H9 (cell line): ENCODE measurements around the gene NKPD1. TPM values are rescaled to one million over a fixed set of nuclear protein-coding genes. Genes with fewer than 3 reads are reported as not detected.
A peak's percentile ranks its signal among the peaks of the same experiment; 100 is the strongest.

Source experiments
- DNase-seq: peaks from one replicate; pipeline ENCODE4 v3.0.0-alpha.2; 2017
- H2AFZ ChIP-seq: one replicate; pipeline ENCODE4 v1.6.1; 2013; ENCODE audit warnings: mild to moderate bottlenecking, low read length, control low read depth, moderate library complexity
- H2AK5ac ChIP-seq: 2 replicates; pipeline ENCODE4 v1.6.1; 2013; ENCODE audit warnings: low read length, control low read depth, mixed read lengths; ENCODE audit not compliant: insufficient read length
- H2BK120ac ChIP-seq: one replicate; pipeline ENCODE4 v1.6.1; 2013; ENCODE audit warnings: low read depth, mild to moderate bottlenecking, low read length, control low read depth, inconsistent platforms; ENCODE audit not compliant: poor library complexity, severe bottlenecking
- H2BK12ac ChIP-seq: 2 replicates; pipeline ENCODE4 v1.6.1; 2013; ENCODE audit warnings: low read length, control low read depth, mixed read lengths, low read depth; ENCODE audit not compliant: insufficient read length
- H2BK15ac ChIP-seq: 2 replicates; pipeline ENCODE4 v1.6.1; 2013; ENCODE audit warnings: low read depth, low read length, control low read depth
- H2BK20ac ChIP-seq: one replicate; pipeline ENCODE4 v1.6.1; 2013; ENCODE audit warnings: low read depth, mild to moderate bottlenecking, low read length, control low read depth, inconsistent platforms; ENCODE audit not compliant: poor library complexity, severe bottlenecking
- H2BK5ac ChIP-seq: 2 replicates; pipeline ENCODE4 v1.6.1; 2013; ENCODE audit warnings: low read length, control low read depth, mixed read lengths; ENCODE audit not compliant: insufficient read length
- H3K14ac ChIP-seq: 2 replicates; pipeline ENCODE4 v1.6.1; 2013; ENCODE audit warnings: low read length, control low read depth; ENCODE audit not compliant: insufficient read depth
- H3K18ac ChIP-seq: 2 replicates; pipeline ENCODE4 v1.6.1; 2013; ENCODE audit warnings: low read depth, mild to moderate bottlenecking, mixed read lengths, low read length, control low read depth; ENCODE audit not compliant: insufficient read length
- H3K23ac ChIP-seq: 2 replicates; pipeline ENCODE4 v1.6.1; 2013; ENCODE audit warnings: low read length, control low read depth, mixed read lengths, low read depth; ENCODE audit not compliant: insufficient read length
- H3K23me2 ChIP-seq: 2 replicates; pipeline ENCODE4 v1.6.1; 2013; ENCODE audit warnings: low read depth, mild to moderate bottlenecking, mixed read lengths, low read length, control low read depth; ENCODE audit not compliant: insufficient read length, poor library complexity, severe bottlenecking
- H3K27ac ChIP-seq: 2 replicates; pipeline ENCODE4 v1.5.1; 2013; ENCODE audit warnings: low read length, control low read depth, mixed read lengths, low read depth; ENCODE audit not compliant: insufficient read length
- H3K27me3 ChIP-seq: 2 replicates; pipeline ENCODE4 v1.6.1; 2013; ENCODE audit warnings: low read length, control low read depth, inconsistent platforms; ENCODE audit not compliant: insufficient read depth
- H3K4ac ChIP-seq: 2 replicates; pipeline ENCODE4 v1.6.1; 2013; ENCODE audit warnings: low read depth, mild to moderate bottlenecking, control low read depth, inconsistent platforms, low read length, moderate library complexity
- H3K4me1 ChIP-seq: 2 replicates; pipeline ENCODE4 v1.6.1; 2013; ENCODE audit warnings: low read length, control low read depth, inconsistent platforms; ENCODE audit not compliant: insufficient read depth
- H3K4me2 ChIP-seq: 2 replicates; pipeline ENCODE4 v1.6.1; 2013; ENCODE audit warnings: low read length, control low read depth, mixed read lengths; ENCODE audit not compliant: insufficient read length, insufficient read depth
- H3K56ac ChIP-seq: 2 replicates; pipeline ENCODE4 v1.6.1; 2013; ENCODE audit warnings: low read depth, mild to moderate bottlenecking, mixed read lengths, low read length, control low read depth; ENCODE audit not compliant: insufficient read length
- H3K79me1 ChIP-seq: 2 replicates; pipeline ENCODE4 v1.6.1; 2013; ENCODE audit warnings: low read depth, mild to moderate bottlenecking, moderate library complexity, low read length, control low read depth, inconsistent platforms; ENCODE audit not compliant: insufficient read depth, poor library complexity, severe bottlenecking
- H3K79me2 ChIP-seq: 2 replicates; pipeline ENCODE4 v1.6.1; 2013; ENCODE audit warnings: low read length, control low read depth, inconsistent platforms; ENCODE audit not compliant: insufficient read depth
- H3K9ac ChIP-seq: 2 replicates; pipeline ENCODE4 v1.6.1; 2013; ENCODE audit warnings: low read length, control low read depth, mixed read lengths; ENCODE audit not compliant: insufficient read length; ENCODE audit errors: extremely low read depth
- H3K9me3 ChIP-seq: one replicate; pipeline ENCODE4 v1.6.1; 2013; ENCODE audit warnings: low read depth, low read length, inconsistent platforms; ENCODE audit not compliant: control insufficient read depth
- H3T11ph ChIP-seq: one replicate; pipeline ENCODE4 v1.6.1; 2013; ENCODE audit warnings: mild to moderate bottlenecking, low read length, control low read depth, inconsistent platforms
- H4K20me1 ChIP-seq: one replicate; pipeline ENCODE4 v1.6.1; 2013; ENCODE audit not compliant: control insufficient read depth, insufficient read length, insufficient read depth
- H4K5ac ChIP-seq: 2 replicates; pipeline ENCODE4 v1.6.1; 2013; ENCODE audit warnings: low read depth, mild to moderate bottlenecking, mixed read lengths, low read length, control low read depth; ENCODE audit not compliant: insufficient read length
- H4K8ac ChIP-seq: replicated peaks from 2 replicates; pipeline ENCODE4 v1.6.1; 2013; ENCODE audit warnings: low read length, control low read depth, mixed read lengths, low read depth; ENCODE audit not compliant: insufficient read length
- H4K91ac ChIP-seq: 2 replicates; pipeline ENCODE4 v1.6.1; 2013; ENCODE audit warnings: low read depth, mild to moderate bottlenecking, moderate library complexity, mixed read lengths, low read length, control low read depth; ENCODE audit not compliant: insufficient read length
- H3K27ac Mint-ChIP-seq, 3 experiments: 2 replicates in 2 of 3; 3 replicates in 1 of 3; pipeline ENCODE4 v1.8.0; 2020 to 2021; ENCODE audit warnings: mixed read lengths in 3 of 3, mild to moderate bottlenecking in 1 of 3, moderate library complexity in 1 of 3
- H3K27me3 Mint-ChIP-seq: 2 replicates; pipeline ENCODE4 v1.8.0; 2021; ENCODE audit warnings: low read depth, mild to moderate bottlenecking, moderate library complexity, mixed read lengths
- H3K36me3 Mint-ChIP-seq, 3 experiments: 2 replicates in 2 of 3; 3 replicates in 1 of 3; pipeline ENCODE4 v1.8.0; 2020 to 2021; ENCODE audit warnings: low read depth in 3 of 3, mixed read lengths in 3 of 3; ENCODE audit not compliant: insufficient read depth in 1 of 3
- H3K4me1 Mint-ChIP-seq, 2 experiments: 2 replicates each; pipeline ENCODE4 v1.8.0; 2020; ENCODE audit warnings: mixed read lengths in 2 of 2
- H3K4me3 Mint-ChIP-seq, 2 experiments: 2 replicates in 1 of 2; 3 replicates in 1 of 2; pipeline ENCODE4 v1.8.0; 2020 to 2021; ENCODE audit warnings: mild to moderate bottlenecking in 2 of 2, mixed read lengths in 2 of 2, moderate library complexity in 1 of 2
- H3K9me3 Mint-ChIP-seq, 2 experiments: 2 replicates in 1 of 2; 3 replicates in 1 of 2; pipeline ENCODE4 v1.8.0; 2020; ENCODE audit warnings: mild to moderate bottlenecking in 2 of 2, mixed read lengths in 2 of 2, moderate library complexity in 1 of 2
- WGBS: extraction: QIAGEN DNeasy Blood & Tissue Kit; methylation state at CpG from one replicate; pipeline ENCODE4 v1.1.7; 2013; ENCODE audit warnings: missing lambda C conversion rate, low lambda C conversion rate, mixed read lengths; ENCODE audit not compliant: insufficient read length; ENCODE audit errors: extremely low coverage; 5-methylcytosine and 5-hydroxymethylcytosine counted together
- total RNA-seq: library from RNA; stranded (reverse); gene quantifications from 2 replicates; pipeline ENCODE4 v1.2.1, GENCODE V29; 2021
- TF ChIP-seq, protein P1 (sequence below): fragments of 200-600 bp; sonication (generic); conservative IDR thresholded peaks from 3 replicates; pipeline ENCODE4 v1.8.0; 2021; ENCODE audit warnings: antibody characterized with exemption, mild to moderate bottlenecking

Gene NKPD1
- total RNA-seq, 1 experiment from 2014 or later, result 0.17 TPM

- Mint-ChIP-seq H3K36me3 (no peaks in the 10 kb centered on the region; a peak in 1 of 7 replicates), H3K9me3 (no peaks in the 10 kb centered on the region), H3K4me1 (peaks cover 2 to 18% of the 10 kb centered on the region in 2 experiments), H3K27ac (peak overlapping the region; percentile 30 to 63 (median 57); a peak in 2 of 7 replicates), H3K27me3 (peaks cover 5% of the 10 kb centered on the region), H3K4me3 (peak overlapping the region in 1 of 2 experiments; percentile 43; a peak in 2 of 5 replicates)
- peak; percentile 55 for DNase-seq
- H4K5ac ChIP-seq, result no peak overlapping the region
- H2BK20ac ChIP-seq, result no peak overlapping the region
- no peaks in the 10 kb centered on the region for H3K27me3 ChIP-seq
- H3K4me2 ChIP-seq, result no peak overlapping the region
- no peak overlapping the region for H3K14ac ChIP-seq
- no peak overlapping the region for H2AK5ac ChIP-seq
- H2AFZ ChIP-seq, result no peak overlapping the region
- no CpG with 5 or more reads among the region's 14 CpGs for WGBS
- TF ChIP-seq, protein P1, sequence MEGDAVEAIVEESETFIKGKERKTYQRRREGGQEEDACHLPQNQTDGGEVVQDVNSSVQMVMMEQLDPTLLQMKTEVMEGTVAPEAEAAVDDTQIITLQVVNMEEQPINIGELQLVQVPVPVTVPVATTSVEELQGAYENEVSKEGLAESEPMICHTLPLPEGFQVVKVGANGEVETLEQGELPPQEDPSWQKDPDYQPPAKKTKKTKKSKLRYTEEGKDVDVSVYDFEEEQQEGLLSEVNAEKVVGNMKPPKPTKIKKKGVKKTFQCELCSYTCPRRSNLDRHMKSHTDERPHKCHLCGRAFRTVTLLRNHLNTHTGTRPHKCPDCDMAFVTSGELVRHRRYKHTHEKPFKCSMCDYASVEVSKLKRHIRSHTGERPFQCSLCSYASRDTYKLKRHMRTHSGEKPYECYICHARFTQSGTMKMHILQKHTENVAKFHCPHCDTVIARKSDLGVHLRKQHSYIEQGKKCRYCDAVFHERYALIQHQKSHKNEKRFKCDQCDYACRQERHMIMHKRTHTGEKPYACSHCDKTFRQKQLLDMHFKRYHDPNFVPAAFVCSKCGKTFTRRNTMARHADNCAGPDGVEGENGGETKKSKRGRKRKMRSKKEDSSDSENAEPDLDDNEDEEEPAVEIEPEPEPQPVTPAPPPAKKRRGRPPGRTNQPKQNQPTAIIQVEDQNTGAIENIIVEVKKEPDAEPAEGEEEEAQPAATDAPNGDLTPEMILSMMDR, result no peak
- H3K4me1 ChIP-seq, result no peaks in the 10 kb centered on the region
- H3K23ac ChIP-seq, result no peak overlapping the region
- no peak overlapping the region for H4K8ac ChIP-seq
- H4K20me1 ChIP-seq, result no peaks in the 10 kb centered on the region
- H3K18ac ChIP-seq, result no peak overlapping the region
- H2BK12ac ChIP-seq, result no peak overlapping the region
- no peak overlapping the region for H3T11ph ChIP-seq
- no peaks in the 10 kb centered on the region for H3K9me3 ChIP-seq
- H2BK5ac ChIP-seq, result no peak overlapping the region
- no peak overlapping the region for H3K9ac ChIP-seq
- no peak overlapping the region for H3K27ac ChIP-seq
- no peak overlapping the region for H3K56ac ChIP-seq
- H3K4ac ChIP-seq, result no peak overlapping the region
- H2BK120ac ChIP-seq, result no peak overlapping the region
- no peak overlapping the region for H2BK15ac ChIP-seq
- no peak overlapping the region for H4K91ac ChIP-seq
- no peaks in the 10 kb centered on the region for H3K79me1 ChIP-seq
- no peaks in the 10 kb centered on the region for H3K23me2 ChIP-seq
- no peaks in the 10 kb centered on the region; the same call in 1 of the 2 replicates for H3K79me2 ChIP-seq
Measured at GRCh38 chr19:45166723-45167252, 6.0 kb upstream of the NKPD1 start.
